ENCODE results near the gene DOK4.

The DOK4 gene

GRCh38 chr16:57485916-57486857 lies at the start of gene DOK4:
TSS of gene DOK4 (minus strand) at chr16:57486493. CDS start at chr16:57479507, 6,986 bp downstream.
- TF ChIP-seq, protein P1, sequence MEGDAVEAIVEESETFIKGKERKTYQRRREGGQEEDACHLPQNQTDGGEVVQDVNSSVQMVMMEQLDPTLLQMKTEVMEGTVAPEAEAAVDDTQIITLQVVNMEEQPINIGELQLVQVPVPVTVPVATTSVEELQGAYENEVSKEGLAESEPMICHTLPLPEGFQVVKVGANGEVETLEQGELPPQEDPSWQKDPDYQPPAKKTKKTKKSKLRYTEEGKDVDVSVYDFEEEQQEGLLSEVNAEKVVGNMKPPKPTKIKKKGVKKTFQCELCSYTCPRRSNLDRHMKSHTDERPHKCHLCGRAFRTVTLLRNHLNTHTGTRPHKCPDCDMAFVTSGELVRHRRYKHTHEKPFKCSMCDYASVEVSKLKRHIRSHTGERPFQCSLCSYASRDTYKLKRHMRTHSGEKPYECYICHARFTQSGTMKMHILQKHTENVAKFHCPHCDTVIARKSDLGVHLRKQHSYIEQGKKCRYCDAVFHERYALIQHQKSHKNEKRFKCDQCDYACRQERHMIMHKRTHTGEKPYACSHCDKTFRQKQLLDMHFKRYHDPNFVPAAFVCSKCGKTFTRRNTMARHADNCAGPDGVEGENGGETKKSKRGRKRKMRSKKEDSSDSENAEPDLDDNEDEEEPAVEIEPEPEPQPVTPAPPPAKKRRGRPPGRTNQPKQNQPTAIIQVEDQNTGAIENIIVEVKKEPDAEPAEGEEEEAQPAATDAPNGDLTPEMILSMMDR (conservative IDR thresholded peaks at IDR 0.05; ENCODE audit: low read depth, low read length): no peak
- no peak for DNase-seq (ENCODE audit: low read depth)
- H3K4me3 ChIP-seq (ENCODE audit: low read length): peak within 1 kb of the TSS; percentile 82

DNA sequence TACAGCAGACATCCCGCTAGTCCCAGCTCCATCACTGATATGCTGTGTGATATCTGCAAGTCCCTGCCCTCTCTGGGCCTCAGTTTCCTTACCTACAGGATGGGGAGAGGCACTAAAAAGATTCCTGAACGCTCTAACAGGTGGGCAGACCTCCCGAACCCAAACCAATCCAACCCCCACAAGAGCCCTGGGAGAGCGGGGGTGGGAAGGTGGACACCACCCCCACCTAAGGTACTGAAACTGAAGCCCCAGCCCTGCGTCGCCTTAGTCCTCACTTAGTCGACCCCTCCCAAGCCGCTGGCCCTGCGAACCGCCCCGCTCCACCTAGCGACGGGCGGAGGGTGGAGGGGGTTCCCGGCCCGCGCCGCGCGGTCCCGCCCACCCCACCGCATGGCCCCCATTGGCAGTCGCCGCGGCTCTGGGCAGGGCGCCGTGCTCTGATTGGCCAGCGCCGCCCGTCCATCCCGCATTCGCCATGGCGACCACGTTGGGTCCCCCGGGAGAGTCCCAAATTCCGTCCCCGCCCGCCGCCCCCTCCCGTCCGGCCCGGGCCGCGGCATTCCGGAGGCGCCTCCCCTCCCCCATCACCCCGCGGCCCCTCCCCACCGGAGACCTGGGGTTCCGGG lies 49.5 kb upstream of the DOK4 start:
- DNase-seq (ENCODE audit: low read depth): peak; percentile 44

GRCh38 chr16:57534881-57535658 lies 48.8 kb upstream of the DOK4 start:
- TF ChIP-seq, protein P1 (conservative IDR thresholded peaks at IDR 0.05; ENCODE audit: low read depth, low read length): no peak
- H3K4me3 ChIP-seq (ENCODE audit: low read length): peak overlapping the region; percentile 80
- DNase-seq (ENCODE audit: low read depth): no peak

More for the DNA sequence above, 49.5 kb upstream of the DOK4 start:
- TF ChIP-seq, protein P1 (conservative IDR thresholded peaks at IDR 0.05; ENCODE audit: low read depth, low read length): peak; percentile 3
- H3K4me3 ChIP-seq (ENCODE audit: low read length): peak overlapping the region; percentile 80

DNA sequence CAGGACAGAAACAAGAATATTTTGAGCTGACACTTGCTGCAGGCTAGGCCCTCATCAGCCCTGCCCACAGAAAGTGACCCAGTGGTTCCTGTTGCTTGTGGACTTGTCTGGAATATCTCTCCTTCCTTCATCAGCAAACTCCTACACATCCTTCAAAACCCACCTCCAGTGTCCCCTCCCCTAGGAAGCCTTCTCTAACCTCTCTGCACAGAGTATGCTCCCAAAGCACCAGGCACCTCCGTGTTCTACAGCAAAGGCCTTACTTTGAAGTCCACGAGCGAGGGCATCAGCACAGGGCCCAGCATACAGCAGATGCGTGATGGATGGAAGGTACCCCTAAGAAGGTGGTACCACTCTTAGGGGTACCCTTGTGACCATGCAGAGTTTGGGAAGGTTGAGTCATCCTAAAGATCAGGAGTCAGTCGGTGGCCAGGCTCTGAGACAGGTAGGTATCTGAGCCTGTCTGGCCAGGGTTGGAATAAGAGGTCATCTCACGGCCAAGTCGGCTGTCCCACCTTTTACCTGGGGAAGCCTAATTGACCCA lies 48.1 kb upstream of the DOK4 start:
- no peak overlapping the region for H3K4me3 ChIP-seq (ENCODE audit: low read length)
- DNase-seq (ENCODE audit: low read depth): no peak
- TF ChIP-seq, protein P1 (conservative IDR thresholded peaks at IDR 0.05; ENCODE audit: low read depth, low read length): no peak

- no peak overlapping the region for H3K4me3 ChIP-seq (ENCODE audit: low read length)
- no peak for DNase-seq (ENCODE audit: low read depth)
- TF ChIP-seq, protein P1 (conservative IDR thresholded peaks at IDR 0.05; ENCODE audit: low read depth, low read length): no peak
These were observed 47.4 kb upstream of the DOK4 start for GRCh38 chr16:57533431-57534336.

GRCh38 chr16:57532266-57532625 lies 46.0 kb upstream of the DOK4 start:
- TF ChIP-seq, protein P1 (conservative IDR thresholded peaks at IDR 0.05; ENCODE audit: low read depth, low read length): no peak
- no peak overlapping the region for H3K4me3 ChIP-seq (ENCODE audit: low read length)
- DNase-seq (ENCODE audit: low read depth): no peak
